Lower leg skin (tissue), 3 donors: ENCODE results near the gene RYR2.

Source experiments
- CTCF ChIP-seq, 3 donors: fragments of 450-650 bp; IDR thresholded peaks; one replicate each; pipeline ENCODE4 v1.5.1; 2016; ENCODE audit warnings: antibody characterized with exemption in 3 of 3, mild to moderate bottlenecking in 3 of 3, moderate library complexity in 2 of 3
- POLR2A ChIP-seq, 2 donors: fragments of 450-650 bp; IDR thresholded peaks; one replicate each; pipeline ENCODE4 v1.6.1; 2016 to 2017; ENCODE audit warnings: antibody characterized with exemption in 2 of 2, mild to moderate bottlenecking in 1 of 2, moderate library complexity in 1 of 2

GRCh38 chr1:237736372-237737029, 694.5 kb downstream of the RYR2 start:
- TF ChIP-seq CTCF (IDR thresholded peaks at IDR 0.05) (no peak), POLR2A (IDR thresholded peaks at IDR 0.05) (no peak)
